Effector memory CD8-positive, alpha-beta T cell (primary cell): ENCODE results near the gene SERPINA4.

Experiments used
- ATAC-seq: fragments of 150-1000 bp; cut with Tn5 transposase; replicated peaks from 2 replicates; pipeline ENCODE4 v1.10.0; 2021; ENCODE audit warnings: mild to moderate bottlenecking, moderate library complexity
- DNase-seq, 3 experiments: peaks; one replicate each; pipeline ENCODE4 v3.0.0; 2021
- H3K27ac Mint-ChIP-seq, 2 donors: one replicate each; pipeline ENCODE4 v1.8.0; 2022; ENCODE audit warnings: mild to moderate bottlenecking in 2 of 2, mixed read lengths in 2 of 2, moderate library complexity in 2 of 2
- H3K27me3 Mint-ChIP-seq, 2 donors: one replicate each; pipeline ENCODE4 v1.8.0; 2022; ENCODE audit warnings: mixed read lengths in 2 of 2
- H3K36me3 Mint-ChIP-seq: one replicate; pipeline ENCODE4 v1.8.0; 2022; ENCODE audit warnings: mild to moderate bottlenecking, moderate library complexity, mixed read lengths; ENCODE audit not compliant: insufficient read depth
- H3K4me1 Mint-ChIP-seq, 2 donors: one replicate each; pipeline ENCODE4 v1.8.0; 2022; ENCODE audit warnings: low read depth in 2 of 2, mixed read lengths in 2 of 2
- H3K4me3 Mint-ChIP-seq, 2 donors: one replicate each; pipeline ENCODE4 v1.8.0; 2022; ENCODE audit warnings: mild to moderate bottlenecking in 2 of 2, mixed read lengths in 2 of 2, moderate library complexity in 2 of 2
- H3K9me3 Mint-ChIP-seq, 2 donors: one replicate each; pipeline ENCODE4 v1.8.0; 2022; ENCODE audit warnings: mixed read lengths in 2 of 2

Gene SERPINA4

DNA sequence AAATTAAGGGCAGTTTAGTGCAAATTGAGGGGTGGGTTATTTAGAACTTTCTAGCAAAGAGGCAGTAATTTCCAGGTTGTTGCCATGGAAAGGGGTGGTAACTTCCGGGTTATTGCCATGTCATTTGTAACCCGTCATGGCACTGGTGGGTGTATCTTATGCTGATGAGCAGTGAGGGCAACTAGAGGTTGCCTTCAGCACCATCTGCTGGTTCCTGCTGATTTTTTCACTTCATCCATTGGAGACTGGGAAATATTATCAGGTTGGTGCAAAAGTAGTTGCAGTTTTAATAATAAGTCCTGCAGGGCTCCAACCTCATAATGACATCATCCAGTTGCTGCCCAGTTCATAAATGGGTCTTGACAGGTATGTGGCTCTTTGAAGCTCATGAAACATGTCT is 24.4 kb upstream of the SERPINA4 start:
- ATAC-seq (no peak), DNase-seq (no peak)
- Mint-ChIP-seq H3K36me3 (no peaks in the 10 kb centered on the region), H3K4me3 (no peak overlapping the region), H3K27me3 (peaks cover 6 to 43% of the 10 kb centered on the region in 2 donors), H3K27ac (no peak overlapping the region), H3K4me1 (no peaks in the 10 kb centered on the region), H3K9me3 (no peaks in the 10 kb centered on the region)

GRCh38 chr14:94538070-94538740 is 23.0 kb upstream of the SERPINA4 start:
- no peaks in the 10 kb centered on the region for H3K36me3 Mint-ChIP-seq
- peaks cover 6 to 50% of the 10 kb centered on the region in 2 donors for H3K27me3 Mint-ChIP-seq
- H3K9me3 Mint-ChIP-seq: no peaks in the 10 kb centered on the region
- no peak overlapping the region for H3K4me3 Mint-ChIP-seq
- ATAC-seq: no peak
- H3K27ac Mint-ChIP-seq: no peak overlapping the region
- H3K4me1 Mint-ChIP-seq: no peaks in the 10 kb centered on the region
- no peak for DNase-seq

DNA sequence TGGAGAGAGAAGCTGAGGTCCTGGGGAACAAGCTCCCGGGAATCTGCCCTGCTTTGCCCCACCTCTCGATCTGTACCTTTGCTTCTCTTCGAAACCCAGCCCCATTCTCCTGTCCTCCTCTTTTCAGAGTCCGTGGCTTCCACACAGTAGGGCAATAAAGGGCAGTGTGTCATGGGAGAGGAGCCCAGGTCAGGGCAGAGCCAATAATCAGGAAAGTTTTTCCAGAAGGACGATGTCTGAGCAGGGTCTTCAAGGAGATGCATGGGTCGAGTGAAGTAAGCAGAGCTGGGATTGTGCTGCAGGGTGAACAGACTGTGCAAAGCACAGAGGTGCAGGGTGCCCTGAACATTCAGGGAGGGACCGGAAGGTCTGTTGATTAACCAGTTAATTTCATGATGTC is 22.1 kb upstream of the SERPINA4 start:
- no peak for ATAC-seq
- Mint-ChIP-seq H3K4me3 (no peak overlapping the region), H3K4me1 (no peaks in the 10 kb centered on the region), H3K9me3 (no peaks in the 10 kb centered on the region), H3K27ac (no peak overlapping the region), H3K36me3 (no peaks in the 10 kb centered on the region), H3K27me3 (peaks cover 6 to 45% of the 10 kb centered on the region in 2 donors)
- DNase-seq: no peak

DNA sequence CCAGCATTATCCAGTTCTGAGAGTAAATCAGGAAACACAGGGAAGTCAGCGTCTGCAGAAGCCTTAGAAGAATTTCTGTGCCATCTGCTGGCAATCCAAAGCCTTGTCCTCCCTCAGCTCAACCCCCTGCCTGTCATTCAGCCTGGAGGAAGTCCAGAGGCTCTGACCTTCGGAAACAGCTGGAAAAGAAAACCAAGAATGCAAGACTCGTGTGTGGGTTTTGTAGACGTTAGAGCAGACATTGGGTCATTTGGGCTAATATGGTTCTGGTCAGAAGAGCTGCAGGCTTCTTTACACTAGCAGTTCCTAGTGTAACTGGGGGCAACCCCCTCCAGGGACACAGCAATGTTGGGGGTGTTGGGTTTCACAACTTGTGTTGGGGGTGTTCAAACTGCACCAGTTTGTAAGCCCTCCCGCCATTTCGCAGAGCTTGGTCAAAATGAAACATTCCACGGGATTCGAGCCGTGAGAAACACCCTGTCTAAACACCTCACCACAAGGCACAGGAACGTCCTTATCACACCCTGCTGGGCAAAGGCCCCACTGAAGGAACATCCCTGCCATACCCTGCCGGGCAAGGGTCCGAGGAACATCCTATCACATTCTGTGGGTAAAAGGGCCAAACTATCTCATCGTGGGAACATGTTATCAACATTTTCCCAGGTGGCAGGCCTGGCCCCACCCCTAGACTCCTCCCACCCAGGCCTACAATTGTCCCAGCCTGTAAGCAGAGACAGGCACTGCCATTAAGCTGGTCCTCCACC is 21.0 kb upstream of the SERPINA4 start:
- Mint-ChIP-seq H3K4me1 (no peaks in the 10 kb centered on the region), H3K27ac (no peak overlapping the region), H3K9me3 (no peaks in the 10 kb centered on the region), H3K27me3 (peaks cover 6 to 48% of the 10 kb centered on the region in 2 donors), H3K4me3 (no peak overlapping the region), H3K36me3 (no peaks in the 10 kb centered on the region)
- ATAC-seq: no peak
- DNase-seq: no peak

DNA sequence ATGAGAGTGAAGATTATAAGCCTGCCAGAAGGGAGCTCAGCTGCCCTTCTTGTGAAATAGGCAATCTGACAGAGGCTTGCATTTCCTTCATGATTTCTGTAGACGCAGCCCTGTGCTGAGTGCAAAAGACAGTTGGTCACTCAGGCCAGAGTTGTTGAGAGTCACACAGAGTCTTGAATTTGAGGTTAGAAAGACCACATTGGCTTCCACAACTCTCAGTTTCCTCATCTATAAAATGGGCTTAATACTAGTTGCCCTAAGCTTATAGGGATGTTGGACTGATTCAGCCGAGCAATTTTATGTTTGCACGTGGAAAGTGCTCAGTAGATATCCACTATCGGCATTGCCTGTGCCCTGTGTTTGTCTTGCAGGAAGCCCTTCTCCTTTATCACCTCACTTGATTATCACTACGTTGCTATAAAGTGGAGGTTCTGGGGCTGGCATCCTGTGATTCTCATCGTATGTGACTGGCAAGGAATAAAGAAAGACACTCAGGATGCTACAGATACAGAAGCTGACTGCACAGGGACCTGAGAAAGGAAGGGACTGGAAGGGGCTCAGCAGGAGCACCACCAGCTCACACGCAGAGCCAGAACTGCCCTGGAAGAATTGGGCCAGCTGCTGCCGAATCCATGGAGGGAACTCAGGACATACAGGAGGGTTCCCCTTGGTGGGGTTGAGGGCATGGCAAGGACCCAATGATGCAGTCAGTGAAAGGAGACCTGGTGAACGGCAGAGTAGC is 19.8 kb upstream of the SERPINA4 start:
- DNase-seq (no peak), ATAC-seq (no peak)
- Mint-ChIP-seq H3K36me3 (no peaks in the 10 kb centered on the region), H3K4me3 (no peak overlapping the region), H3K9me3 (peaks cover 0 to under 1% of the 10 kb centered on the region in 2 donors), H3K27me3 (peaks cover 15 to 60% of the 10 kb centered on the region in 2 donors), H3K27ac (no peak overlapping the region), H3K4me1 (no peaks in the 10 kb centered on the region)

- Mint-ChIP-seq H3K4me3 (no peak overlapping the region), H3K27me3 (peaks cover 16 to 60% of the 10 kb centered on the region in 2 donors), H3K27ac (no peak overlapping the region), H3K36me3 (no peaks in the 10 kb centered on the region), H3K9me3 (peaks cover 0 to 5% of the 10 kb centered on the region in 2 donors), H3K4me1 (no peaks in the 10 kb centered on the region)
- ATAC-seq: no peak
- no peak for DNase-seq
These were observed 19.0 kb upstream of the SERPINA4 start for GRCh38 chr14:94542111-94542810.

DNA sequence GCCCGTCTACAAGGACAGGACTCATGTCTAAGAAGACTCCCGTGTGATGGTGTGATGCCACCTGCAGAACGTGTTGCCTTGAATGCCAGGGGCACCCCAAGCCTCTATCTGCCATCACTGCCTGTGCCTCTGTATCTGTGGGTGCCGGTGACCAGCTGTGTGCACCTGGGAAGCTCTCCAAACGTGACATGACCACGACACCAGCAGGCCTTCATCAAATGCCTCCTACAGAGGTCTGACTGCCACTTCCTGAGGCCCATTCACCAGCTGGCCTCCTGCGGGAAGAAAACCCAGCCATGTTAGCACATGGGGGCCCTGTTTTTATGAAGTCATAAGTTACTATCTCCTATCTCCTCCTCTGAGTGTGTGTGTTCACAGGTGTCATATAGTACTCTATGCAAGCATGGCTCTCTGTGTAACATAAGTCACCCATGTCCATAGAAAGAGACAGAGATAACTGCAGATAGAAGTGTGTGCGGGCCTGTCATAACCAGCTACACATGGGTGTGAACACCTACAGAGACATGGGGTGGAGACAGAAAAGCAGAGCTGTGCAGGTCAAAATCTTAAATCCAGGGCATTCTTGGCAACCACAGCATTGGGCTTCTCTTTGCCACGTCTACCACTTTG is 18.3 kb upstream of the SERPINA4 start:
- Mint-ChIP-seq H3K27ac (no peak overlapping the region), H3K36me3 (no peaks in the 10 kb centered on the region), H3K4me3 (no peak overlapping the region)

GRCh38 chr14:94543449-94544124 is 17.7 kb upstream of the SERPINA4 start:
- H3K4me3 Mint-ChIP-seq: no peak overlapping the region
- H3K9me3 Mint-ChIP-seq: peaks cover 0 to 5% of the 10 kb centered on the region in 2 donors
- no peaks in the 10 kb centered on the region for H3K36me3 Mint-ChIP-seq
- H3K27me3 Mint-ChIP-seq: peaks cover 16 to 64% of the 10 kb centered on the region in 2 donors
- no peaks in the 10 kb centered on the region for H3K4me1 Mint-ChIP-seq
- no peak for DNase-seq
- ATAC-seq: no peak
- no peak overlapping the region for H3K27ac Mint-ChIP-seq

More for the DNA sequence above, 18.3 kb upstream of the SERPINA4 start:
- Mint-ChIP-seq H3K27me3 (peaks cover 21 to 60% of the 10 kb centered on the region in 2 donors), H3K4me1 (no peaks in the 10 kb centered on the region), H3K9me3 (peaks cover 0 to 5% of the 10 kb centered on the region in 2 donors)
- DNase-seq (no peak), ATAC-seq (no peak)

DNA sequence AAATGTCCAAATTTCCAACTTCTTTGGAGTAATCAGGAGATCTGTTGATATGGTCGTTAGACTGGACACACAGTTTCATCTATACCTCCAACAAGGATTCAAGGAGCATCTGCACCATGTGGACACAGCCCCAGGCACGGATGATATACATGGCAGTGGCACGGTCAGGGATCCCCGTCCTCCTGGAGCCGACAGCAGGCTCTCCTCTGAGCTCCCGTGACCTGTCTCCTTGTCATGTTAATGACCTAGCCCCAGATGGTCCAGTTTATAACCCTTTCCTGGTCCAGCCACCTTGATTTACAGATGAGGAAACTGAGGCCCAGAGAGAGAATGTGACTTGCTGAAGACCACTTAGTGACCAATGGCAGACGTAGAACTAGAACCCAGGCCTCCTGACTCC is 16.5 kb upstream of the SERPINA4 start:
- H3K36me3 Mint-ChIP-seq: no peaks in the 10 kb centered on the region
- H3K27ac Mint-ChIP-seq: no peak overlapping the region
- DNase-seq (no peak), ATAC-seq (no peak)
- H3K27me3 Mint-ChIP-seq: peaks cover 16 to 61% of the 10 kb centered on the region in 2 donors
- H3K4me3 Mint-ChIP-seq: no peak overlapping the region
- peaks cover 0 to 2% of the 10 kb centered on the region in 2 donors for H3K4me1 Mint-ChIP-seq
- peaks cover 0 to 5% of the 10 kb centered on the region in 2 donors for H3K9me3 Mint-ChIP-seq

DNA sequence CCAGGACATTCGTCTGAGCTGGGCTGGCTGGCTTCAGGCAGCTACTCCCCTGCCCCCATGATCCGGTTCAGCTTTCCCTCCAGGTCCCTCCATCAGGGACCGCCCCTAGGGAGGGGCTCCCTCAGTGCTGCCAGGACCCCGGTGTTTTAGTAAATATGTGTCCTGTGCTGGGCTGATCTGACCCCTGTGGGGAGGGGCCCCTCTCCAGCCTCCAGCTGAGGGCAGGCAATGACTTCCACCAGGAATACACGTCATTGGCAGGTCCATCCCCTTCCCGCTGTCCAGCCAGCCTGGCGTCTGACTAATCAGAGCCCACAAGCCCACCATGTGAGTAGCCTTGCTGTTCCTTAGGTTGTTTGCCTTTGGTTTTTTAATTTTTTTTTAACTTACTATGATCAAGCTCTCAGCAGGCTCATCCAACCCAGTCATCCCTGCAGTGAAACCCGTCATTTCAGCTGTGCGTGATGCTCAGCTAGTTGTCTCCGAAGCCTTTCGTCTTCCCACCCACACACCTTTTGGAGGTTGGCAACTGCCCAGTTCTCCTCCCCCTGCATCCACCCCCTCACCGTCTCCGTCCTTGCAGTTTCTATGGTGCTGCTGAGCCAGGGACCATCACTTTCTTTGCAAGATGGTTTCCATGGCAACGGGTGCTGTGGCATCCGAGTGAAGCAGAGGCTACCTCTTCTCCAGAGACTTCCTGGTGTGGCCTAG is 16.0 kb upstream of the SERPINA4 start:
- H3K4me3 Mint-ChIP-seq: no peak overlapping the region
- H3K27me3 Mint-ChIP-seq: peaks cover 16 to 56% of the 10 kb centered on the region in 2 donors
- H3K36me3 Mint-ChIP-seq: no peaks in the 10 kb centered on the region
- DNase-seq (no peak), ATAC-seq (no peak)
- H3K27ac Mint-ChIP-seq: no peak overlapping the region
- peaks cover 0 to 2% of the 10 kb centered on the region in 2 donors for H3K4me1 Mint-ChIP-seq
- H3K9me3 Mint-ChIP-seq: peaks cover 0 to 5% of the 10 kb centered on the region in 2 donors

DNA sequence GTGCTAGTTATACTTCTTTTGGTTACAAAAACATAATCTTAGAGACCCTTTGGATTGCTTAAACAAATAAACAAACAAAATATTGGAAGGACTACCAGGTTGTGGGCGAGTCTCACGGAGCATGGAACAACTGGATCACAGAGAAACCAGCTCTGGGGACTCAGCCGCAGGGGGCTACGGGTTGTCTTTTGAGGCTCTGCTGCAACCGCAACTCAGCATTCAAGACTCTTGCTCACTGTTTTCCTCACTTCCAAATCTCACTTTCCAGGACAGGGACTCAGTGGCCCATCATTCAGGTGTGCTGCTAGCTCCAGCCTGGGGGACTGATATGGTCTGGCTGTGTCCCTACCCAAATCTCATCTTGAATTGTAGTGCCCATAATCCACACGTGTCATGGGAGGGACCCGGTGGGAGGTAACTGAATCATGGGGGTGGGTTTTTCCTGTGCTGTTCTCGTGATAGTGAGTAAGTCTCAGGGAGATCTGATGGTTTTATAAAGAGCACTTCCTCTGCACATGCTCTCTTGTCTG is 14.0 kb upstream of the SERPINA4 start:
- no peak for DNase-seq
- ATAC-seq: no peak
- no peak overlapping the region for H3K4me3 Mint-ChIP-seq
- H3K9me3 Mint-ChIP-seq: peaks cover 0 to 5% of the 10 kb centered on the region in 2 donors
- H3K27me3 Mint-ChIP-seq: peaks cover 26 to 54% of the 10 kb centered on the region in 2 donors
- H3K4me1 Mint-ChIP-seq: peaks cover 0 to 2% of the 10 kb centered on the region in 2 donors
- no peak overlapping the region for H3K27ac Mint-ChIP-seq
- H3K36me3 Mint-ChIP-seq: no peaks in the 10 kb centered on the region

GRCh38 chr14:94547726-94548125 is 13.5 kb upstream of the SERPINA4 start:
- Mint-ChIP-seq H3K4me1 (peaks cover 0 to 2% of the 10 kb centered on the region in 2 donors), H3K36me3 (no peaks in the 10 kb centered on the region), H3K4me3 (no peak overlapping the region), H3K27me3 (peaks cover 31 to 54% of the 10 kb centered on the region in 2 donors), H3K27ac (no peak overlapping the region), H3K9me3 (peaks cover 0 to 5% of the 10 kb centered on the region in 2 donors)
- ATAC-seq: no peak
- no peak for DNase-seq
